Tibial nerve (tissue), 4 donors: ENCODE data around the gene WDR45B.

Source experiments
- CTCF ChIP-seq, 5 experiments: fragments of 200-600 bp in 3 of 5; fragments of 450-650 bp in 2 of 5; sonication (generic) in 3 of 5; IDR thresholded peaks; one replicate each; pipeline ENCODE4 v1.5.1; 2016 to 2019; ENCODE audit warnings: antibody characterized with exemption in 5 of 5, mild to moderate bottlenecking in 3 of 5, moderate library complexity in 2 of 5
- EP300 ChIP-seq, 2 donors: sonication (generic); formaldehyde crosslinking; IDR thresholded peaks; one replicate each; pipeline ENCODE4 v1.6.1; 2017; ENCODE audit warnings: antibody characterized with exemption in 2 of 2, mild to moderate bottlenecking in 1 of 2
- POLR2A ChIP-seq, 2 donors: fragments of 450-650 bp; IDR thresholded peaks; one replicate each; pipeline ENCODE4 v1.6.1; 2017; ENCODE audit warnings: antibody characterized with exemption in 2 of 2, mild to moderate bottlenecking in 2 of 2, moderate library complexity in 2 of 2

GRCh38 chr17:82690786-82691489 lies 42.7 kb upstream of the WDR45B start:
- TF ChIP-seq CTCF (IDR thresholded peaks at IDR 0.05) (no peak), POLR2A (IDR thresholded peaks at IDR 0.05) (no peak), EP300 (IDR thresholded peaks at IDR 0.05) (peak in 1 of 2 donors; percentile 41)
